Inferior parietal cortex (tissue), 1 donor: Measurements from ENCODE around the gene PDCD6IP.
"Not testable (repeated sequence)": the region's sequence is repeated elsewhere in the genome, so short reads cannot be mapped to it uniquely, and the experiment has no call there.

Experiments
- DNase-seq: peaks from one replicate; pipeline ENCODE4 v3.0.0-alpha.2; 2016; ENCODE audit errors: extremely low spot score

The PDCD6IP gene

DNA sequence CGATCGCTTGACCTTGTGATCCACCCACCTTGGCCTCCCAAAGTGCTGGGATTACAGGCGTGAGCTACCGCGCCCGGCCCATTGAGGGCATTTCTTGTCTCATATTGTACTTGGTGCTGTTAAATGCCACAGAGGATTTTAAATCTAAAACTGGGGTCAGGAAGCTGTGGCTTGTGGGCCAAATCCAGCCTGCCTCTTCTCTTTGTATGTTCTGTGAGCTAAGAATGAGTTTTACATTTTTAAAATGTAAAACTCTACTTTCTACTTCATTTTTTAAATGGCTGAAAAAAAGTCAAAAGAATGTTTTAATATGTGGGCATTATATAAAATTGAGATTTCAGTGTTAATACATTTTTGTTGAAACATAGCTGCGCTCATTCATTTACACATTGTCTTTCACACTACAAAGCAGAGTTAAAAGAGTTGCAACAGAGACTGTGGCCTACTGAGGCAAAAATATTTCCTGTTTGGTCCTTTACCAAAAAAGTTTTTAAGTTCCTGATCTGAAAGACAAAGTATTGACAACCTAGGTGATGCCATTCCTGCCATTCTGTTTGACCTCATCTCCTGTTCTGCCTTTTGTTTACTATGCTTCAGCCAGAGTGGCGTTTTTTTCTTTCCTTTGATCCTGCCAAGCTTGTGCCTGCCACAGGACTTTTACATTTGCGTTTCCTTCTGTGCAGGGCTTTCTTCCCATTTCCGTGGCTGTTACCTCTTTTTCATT lies 50.4 kb downstream of the PDCD6IP start:
- no peak for DNase-seq

DNA sequence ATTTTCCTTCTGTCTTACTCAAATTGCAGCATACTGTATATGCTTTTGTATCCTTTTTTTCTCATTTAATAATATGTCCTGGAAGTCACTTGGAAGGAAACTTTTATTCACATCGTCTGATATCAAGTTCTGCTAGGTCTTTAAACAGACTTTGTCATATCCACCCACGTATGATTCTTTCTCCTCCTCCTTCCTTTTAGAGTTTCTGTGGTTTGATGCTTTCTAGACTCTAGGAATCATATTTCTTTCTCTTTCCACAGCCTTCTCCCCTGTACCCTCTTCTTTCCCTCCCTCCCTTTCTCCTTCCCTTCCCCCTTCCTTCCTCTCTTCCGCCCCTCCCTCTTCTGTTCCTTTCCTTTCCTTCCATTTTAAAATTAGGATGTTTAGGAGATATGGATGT lies 52.2 kb downstream of the PDCD6IP start:
- DNase-seq: not testable (repeated sequence)

DNA sequence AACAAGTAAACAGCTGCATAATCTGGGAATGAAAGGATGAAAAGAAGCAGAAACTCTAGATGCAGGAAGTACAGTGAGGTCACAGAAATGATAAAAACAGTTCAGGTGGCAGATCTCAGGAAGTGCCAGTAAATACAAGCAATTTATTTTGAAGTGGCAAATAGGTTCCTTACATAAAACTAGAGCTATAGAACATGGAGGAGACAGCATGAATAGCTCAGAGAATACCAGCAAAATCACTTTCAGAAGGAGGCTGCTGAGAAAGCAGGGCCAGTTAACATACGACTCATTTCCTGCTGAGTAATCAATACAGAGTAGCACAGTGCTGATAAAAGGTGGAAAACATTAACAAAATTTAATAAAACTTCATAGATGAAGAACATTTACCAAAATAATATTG lies 57.0 kb downstream of the PDCD6IP start:
- not testable (repeated sequence) for DNase-seq

DNA sequence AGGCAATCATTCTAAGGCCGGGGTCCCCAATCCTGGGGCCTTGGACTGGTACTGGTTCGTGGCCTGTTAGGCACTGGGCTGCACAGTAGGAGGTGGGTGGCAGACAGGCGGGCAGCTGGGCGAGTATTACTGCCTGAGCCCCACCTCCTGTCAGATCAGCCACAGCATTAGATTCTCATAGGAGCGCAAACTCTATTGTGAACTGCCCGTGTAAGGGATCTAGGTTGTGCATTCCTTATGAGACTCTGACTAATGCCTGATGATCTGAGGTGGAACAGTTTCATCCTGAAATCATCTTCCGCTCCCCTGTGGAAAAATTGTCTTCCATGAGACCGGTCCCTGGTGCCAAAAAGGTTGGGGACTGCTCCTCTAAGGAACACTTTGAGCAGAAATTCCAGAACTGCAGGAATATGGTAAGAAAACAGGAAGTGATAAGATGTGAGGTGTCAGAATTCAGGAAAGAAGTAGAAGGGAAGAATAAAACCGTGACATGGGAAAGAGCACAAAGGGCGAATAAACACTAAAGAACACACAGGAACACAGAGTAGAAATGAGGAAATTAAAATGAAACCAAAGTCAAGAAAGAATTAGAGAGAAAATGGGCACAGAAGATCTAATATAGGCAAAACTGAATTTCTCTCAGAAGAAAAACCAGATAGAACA lies 57.6 kb downstream of the PDCD6IP start:
- no peak for DNase-seq

DNA sequence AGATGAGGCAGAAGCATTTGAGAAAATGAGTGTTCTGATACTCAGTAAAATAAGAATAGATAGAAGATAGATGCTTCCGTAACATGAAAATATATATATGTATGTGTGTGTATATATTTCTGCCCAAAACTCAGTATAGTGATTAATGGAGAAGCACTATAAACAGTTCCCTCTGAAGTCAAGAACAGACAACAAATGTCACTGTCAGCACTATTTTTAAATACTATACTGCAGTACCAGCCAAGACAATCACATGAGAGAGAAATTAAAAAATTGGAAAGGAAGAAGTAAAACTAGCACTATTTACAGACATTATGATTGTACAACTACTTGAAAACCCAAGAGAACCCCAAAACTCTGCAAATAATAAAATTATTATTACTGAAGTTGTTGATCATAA lies 59.3 kb downstream of the PDCD6IP start:
- not testable (repeated sequence) for DNase-seq

DNA sequence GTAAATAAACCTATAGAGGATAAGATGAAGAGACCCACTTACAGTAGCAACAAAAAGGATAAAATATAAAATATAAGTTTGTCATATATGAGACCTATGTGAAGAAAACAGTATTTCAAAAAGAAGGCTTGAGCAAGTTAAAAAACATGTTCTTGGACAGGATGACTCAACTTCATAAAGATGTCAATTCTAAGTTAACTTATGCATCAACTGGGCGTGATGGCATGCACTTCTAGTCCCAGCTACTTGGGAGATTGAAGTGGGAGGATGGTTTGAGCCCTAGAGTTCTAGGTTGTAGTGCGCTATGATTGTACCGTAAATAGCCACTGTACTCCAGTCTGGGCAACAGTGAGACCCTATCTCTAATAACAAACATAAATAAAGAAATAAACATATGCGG lies 59.7 kb downstream of the PDCD6IP start:
- DNase-seq: no peak

DNA sequence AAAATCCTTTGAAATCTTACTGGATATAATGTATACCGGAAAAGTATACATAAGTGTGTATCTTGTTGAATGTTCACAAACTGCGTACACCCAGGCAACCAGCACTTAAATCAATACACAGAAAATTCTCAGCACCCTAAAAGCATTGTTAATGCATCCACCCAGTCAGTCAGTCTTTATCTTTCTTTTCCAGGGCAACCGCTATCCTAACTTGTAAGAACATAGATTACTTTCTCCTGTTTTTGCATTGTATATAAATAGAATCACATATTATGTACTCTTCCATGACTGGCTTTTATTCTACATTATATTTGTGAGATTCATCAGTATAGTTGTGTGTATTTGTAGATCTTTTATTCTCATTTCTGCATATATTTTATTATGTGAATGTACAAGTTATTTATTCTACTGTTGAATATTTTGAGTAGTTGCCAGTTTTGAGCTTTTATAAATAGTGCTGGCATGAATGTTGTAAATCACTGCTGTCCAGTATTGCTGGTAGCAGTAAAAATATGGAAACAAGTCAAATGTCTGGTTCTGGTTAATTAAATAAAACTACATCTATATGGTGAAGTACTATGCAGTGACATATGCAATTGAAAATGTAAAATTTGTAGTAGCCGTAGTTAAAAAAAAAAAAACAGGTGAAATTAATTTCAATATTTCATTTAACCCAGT lies 62.1 kb downstream of the PDCD6IP start:
- no peak for DNase-seq

DNA sequence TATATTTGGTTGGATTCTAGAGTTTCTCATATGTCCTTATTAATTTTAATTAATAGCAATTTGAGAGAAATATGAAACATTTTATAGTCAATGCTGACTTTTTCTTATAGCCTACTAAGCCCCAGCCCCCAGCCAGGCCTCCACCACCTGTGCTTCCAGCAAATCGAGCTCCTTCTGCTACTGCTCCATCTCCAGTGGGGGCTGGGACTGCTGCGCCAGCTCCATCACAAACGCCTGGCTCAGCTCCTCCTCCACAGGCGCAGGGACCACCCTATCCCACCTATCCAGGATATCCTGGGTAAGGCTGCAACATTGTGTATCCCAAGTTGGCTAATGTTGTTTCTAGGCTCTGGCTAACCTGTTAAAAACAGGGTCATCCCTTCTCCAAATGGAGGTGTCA lies 66.7 kb downstream of the PDCD6IP start:
- DNase-seq: no peak

DNA sequence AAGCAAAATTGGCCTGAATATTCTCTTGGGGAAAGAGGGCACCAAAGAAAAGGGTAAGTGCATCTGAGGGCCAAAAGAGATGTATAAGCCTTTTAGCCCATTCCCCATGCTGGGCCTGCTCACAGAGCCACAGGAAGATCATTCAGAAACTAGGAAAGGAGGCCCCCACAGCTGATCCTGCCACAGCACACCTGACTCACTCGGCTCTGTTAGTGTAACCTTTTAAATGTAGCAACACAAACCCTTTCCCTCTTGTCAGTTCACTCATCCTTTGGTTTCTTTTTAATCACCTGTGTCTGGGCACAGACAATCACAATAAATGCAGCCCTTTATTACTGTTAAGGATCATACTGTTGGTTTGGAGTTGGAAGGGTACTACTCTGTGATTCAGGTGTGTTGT lies 69.9 kb downstream of the PDCD6IP start:
- no peak for DNase-seq

DNA sequence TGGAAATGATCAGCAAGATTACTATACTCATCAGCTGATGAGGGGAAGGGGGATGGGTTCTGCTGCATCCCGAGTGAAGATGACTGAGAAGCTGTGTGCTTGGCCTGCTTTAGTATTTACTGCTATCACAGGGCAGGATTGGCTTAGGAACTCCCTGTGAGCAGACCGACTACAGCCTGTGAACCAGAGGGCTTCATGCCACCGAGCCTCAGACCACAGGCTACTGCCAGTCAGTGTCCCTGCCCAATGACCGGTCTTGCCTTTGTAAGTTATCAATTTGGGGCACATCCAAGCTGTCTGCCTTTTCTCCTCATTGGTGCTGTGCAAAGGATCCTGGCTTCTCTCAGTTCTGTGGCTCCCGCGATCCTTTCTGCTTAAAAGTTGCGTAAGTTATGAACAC lies 71.5 kb downstream of the PDCD6IP start:
- no peak for DNase-seq

DNA sequence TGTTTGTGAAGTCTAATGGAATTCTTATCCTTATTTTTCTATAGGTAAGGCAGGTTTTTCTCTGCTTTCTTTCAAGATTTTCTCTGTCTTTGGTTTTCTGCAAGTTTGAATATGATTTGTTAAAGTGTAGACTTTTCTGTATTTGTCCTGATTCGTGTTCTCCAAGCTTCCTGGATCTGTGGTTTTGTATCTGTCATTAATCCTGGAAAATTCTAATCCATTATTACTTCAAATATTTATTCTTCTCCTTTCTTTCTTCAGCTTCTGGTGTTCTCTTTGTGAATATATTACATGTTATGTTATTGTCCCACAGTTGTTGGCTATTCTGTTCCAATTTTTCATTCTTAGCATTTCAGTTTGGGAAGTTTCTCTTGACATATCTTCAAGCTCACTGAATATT lies 76.4 kb downstream of the PDCD6IP start:
- DNase-seq: no peak

DNA sequence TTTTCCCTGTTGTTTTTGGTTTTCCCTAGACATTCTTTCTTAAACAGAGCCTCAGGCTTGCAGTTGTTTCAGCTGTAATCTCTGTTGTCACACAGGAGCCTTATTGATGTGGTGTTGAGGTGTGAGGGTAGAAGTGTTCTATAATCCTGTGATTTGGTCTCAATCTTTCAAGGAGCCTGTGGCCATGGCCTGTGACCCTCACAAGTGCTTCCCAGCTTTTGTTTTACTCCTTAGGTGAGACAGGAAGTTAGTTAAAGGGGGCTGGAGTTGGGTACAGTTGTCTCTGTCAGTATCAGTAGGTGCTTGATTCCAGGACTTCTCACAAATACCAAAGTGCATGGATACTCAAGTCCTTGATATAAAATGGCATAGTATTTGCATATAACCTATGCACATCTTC lies 77.2 kb downstream of the PDCD6IP start:
- DNase-seq: no peak

DNA sequence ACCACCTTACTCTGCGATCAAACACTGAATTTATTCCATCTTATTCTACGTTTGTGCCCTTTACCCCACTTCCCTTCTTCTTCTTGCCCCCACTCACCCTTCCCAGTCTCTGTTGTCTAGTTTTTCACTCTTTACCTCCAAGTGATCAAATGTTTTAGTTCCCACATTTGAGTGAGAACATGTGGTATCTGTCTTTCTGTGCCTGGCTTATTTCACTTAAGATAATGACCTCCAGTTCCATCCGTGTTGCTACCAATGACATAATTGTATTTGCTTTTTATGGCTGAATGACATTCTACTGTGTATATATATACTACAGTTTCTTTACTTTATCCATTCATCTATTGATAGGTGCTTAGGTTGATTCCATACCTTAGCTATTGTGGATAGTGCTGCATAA lies 78.8 kb downstream of the PDCD6IP start:
- no peak for DNase-seq

DNA sequence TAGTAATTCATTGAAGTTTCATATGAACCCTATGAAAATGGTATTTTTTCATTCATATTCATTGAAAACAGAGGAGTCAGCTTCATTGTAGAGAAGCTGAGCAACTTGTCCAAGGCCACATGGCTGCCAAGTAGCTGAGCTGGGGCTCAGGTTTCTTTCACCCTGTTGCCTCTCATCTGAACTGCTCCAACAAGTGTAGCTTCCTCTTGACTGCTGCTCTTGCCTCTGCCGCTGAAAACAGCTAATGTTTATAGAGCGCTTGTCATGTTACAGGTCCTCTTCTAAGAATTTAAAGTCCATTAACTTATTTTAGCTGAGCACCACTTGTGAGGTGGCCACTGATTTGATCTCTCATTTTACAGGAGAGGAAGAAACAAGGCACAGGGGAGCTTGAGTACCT lies 81.1 kb downstream of the PDCD6IP start:
- no peak for DNase-seq

DNA sequence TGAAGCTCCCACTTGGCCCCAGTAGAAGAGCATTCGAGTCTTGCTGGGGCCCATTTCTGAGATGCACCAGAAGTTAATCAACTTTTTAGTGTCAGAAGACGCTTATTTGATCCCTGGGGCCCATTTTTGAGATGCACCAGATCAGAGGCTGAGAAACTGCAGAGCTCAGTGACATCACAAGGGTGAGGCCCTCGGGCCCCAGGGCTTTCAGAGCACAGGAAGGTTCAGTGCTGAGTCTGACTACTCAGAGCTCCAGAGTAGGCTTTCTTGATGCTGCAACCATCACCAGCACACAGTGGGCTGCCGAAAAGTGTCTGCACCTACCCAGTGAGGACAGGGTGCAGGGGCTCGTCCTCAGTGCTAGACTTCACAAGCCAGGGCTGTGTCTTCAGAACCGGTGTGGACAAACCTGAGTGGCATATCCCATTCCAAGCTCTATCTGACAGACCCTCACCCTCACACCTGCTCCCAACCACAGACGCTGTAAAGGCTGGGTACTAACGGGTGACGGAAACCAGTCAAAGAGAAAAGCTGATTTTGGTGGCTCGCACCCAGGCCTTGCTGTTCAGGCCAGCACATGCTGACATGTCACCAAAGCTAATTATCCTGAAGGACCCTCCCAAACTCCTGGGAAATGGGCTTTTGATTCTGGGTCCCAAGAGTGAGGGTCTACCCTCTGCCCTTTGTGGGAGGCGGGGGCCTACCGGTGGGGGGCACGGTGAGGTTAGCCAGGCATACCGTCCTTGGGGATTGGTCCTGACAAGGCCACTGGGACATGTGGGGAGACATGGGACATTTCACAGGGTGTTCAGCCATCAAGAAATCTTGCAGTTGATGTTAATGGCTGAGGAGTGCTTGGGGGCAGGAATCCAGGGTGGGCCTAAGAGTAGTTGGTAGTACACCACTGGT lies 83.0 kb downstream of the PDCD6IP start:
- no peak for DNase-seq

DNA sequence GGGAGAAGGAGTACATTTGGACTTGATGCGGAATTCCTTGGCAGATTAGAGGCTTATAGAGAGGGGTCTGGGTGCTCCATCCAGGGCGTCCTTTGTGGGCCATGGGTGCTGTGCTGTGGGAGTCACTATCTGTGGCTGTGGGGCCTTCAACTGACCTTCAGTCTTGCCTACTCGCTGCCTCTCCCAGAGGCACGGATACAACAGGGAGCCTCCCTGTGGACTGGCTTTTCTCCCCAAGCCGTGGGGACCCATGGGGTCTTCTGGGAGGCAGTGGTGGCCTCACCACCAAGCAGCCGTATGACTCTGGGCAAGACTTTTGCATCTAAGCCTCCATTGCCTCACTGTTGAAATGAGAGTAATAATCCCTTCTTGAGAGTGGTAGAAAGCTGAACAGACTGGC lies 83.9 kb downstream of the PDCD6IP start:
- no peak for DNase-seq

DNA sequence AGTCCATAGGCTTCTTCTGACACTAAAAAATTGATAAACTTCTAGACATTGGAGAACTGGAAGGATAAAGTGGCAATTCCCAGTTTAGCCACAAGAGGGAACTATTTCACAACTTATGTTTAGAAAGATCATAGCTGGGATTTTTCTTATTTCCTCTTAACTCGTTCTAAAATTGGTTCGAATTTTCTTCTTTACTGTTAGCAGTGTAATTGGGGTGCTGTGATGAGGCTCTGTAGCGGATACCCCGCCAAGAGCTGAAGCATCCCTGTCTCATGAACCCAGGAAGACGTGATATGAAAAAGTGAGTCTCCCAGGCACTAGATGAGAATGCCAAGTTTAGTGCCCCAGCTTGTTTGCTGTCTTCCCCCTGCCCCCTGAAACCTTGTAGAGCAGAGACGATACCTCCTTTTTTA lies 85.1 kb downstream of the PDCD6IP start:
- DNase-seq: peak; percentile 92

DNA sequence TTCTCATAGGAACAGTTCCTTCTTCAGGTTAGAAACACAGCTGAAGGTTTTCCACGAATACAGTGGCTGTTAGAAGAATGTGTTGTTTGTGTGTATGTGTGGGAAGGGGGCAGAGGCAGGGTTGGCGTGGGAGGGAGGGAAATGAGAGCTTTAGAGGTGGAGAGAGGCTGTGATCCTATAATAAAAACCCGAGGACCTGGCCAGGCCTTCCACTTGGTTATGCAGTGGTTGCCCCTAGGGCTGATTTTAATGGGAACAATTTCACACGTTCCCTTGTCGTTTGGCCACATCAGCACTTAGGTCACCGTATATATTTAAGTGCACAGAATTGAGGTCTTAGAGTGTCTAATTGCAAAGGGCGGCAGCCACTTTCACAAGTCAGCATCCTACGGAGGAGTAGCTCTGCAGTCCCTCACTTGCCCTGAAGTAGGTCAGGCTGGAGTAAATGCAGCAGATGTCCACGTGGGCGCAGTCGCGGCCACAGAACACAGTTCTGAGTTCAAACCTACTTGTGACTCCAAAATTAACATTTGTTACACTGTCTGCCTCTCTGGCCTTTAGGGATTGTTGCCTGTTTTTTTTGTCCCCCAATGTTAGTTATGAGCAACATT lies 85.6 kb downstream of the PDCD6IP start:
- peak; percentile 49 for DNase-seq

DNA sequence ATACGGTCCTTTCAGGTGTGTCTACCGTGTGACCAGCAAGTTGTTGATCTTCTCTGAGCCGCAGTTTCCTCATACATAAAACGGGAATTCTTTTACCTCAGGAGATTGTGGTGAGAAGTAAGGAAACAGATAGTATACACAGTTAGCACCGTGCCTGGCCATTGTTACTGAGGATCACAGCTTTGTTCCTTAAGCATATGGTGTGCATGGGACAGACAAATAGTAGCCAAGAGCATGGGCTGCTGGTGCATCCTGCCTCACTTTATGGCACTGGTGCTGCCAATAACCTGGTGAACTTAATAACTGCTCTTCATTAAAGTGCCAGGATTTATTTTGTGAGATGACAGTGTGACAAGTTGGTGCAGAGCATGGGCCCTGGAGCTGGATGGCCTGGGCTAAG lies 86.3 kb downstream of the PDCD6IP start:
- DNase-seq: no peak

DNA sequence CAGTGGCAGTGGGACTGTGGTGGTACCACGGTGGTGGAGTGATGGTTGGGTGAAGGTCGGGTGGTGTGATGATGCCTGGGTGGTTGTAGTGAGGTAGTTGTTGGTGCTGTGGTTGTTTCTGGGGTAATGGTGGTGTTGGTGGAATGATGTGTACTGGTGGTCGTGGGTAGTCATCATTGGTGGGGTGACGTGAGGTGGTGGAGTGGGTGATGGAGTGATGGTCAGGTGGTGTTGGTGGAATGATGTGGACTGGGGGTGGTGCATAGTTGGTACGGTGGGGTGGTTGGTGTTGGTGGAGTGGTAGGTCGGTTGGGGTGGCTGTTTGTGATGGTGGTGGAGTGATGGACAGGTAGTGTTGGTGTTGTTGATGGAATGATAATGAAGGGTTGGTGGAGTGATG lies 87.1 kb downstream of the PDCD6IP start:
- no peak for DNase-seq

DNA sequence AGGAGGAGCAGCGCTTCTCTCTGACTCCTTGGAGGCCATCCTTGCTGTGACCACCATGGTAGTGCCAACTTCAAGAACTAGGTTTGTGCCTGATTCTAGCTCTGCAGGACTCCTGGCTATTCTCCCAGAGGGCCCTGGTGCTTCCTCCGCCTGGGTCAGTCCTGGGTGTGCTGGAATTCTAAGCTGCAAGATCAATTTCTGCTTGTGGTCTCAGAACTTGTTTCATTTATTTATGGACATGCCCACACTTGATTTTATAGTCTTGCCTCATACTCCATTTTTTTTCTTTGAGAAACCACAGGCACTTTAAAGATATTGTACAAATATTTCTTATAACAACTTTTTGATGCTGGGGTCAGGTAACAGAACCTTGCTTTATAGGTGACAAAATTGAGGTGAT lies 87.6 kb downstream of the PDCD6IP start:
- no peak for DNase-seq

DNA sequence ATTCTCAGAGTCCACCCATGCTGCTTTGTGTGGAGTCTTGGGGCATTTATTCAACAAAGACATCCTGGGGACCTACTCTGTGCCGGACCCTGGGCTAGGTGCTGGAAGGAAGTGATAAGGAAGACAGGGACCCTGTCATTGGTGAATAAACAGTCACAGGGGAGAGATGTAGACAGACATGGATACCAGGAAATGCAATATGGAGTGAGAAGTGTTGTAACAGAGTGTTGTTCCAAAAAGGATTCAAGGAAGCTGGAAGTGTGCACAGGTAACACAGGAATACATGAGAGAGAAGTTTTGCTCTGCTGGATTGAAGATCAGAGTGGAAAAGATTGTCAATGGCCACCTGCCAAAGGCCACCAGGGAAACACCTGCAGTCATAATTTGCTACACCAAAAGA lies 89.0 kb downstream of the PDCD6IP start:
- no peak for DNase-seq
